ENCODE data around the gene PRDM11. TPM values are rescaled to one million over a fixed set of nuclear protein-coding genes. Genes with fewer than 3 reads are reported as not detected.

The PRDM11 gene
- total and polyA plus RNA-seq, 2 donors from 2014 or later = 2.9 to 22.5 TPM

- Histone ChIP-seq H3K4me3 (ENCODE audit: low read length in 3 of 3) (no peak overlapping the region), H3K9ac (ENCODE audit: low read length in 3 of 3) (no peak overlapping the region), H3K4me1 (ENCODE audit: control insufficient read depth in 2 of 3, insufficient read depth in 2 of 3, low read depth in 1 of 3, low read length in 3 of 3) (peaks cover 0 to 18% (median 12%) of the 10 kb centered on the region in 3 donors), H3K27ac (ENCODE audit: low read depth in 2 of 2, low read length in 2 of 2) (no peak overlapping the region), H3K36me3 (ENCODE audit: control insufficient read depth in 2 of 3, insufficient read depth in 3 of 3, low read length in 3 of 3) (no peaks in the 10 kb centered on the region), H3K27me3 (ENCODE audit: control insufficient read depth, insufficient read depth, low read length) (no peaks in the 10 kb centered on the region), H3K9me3 (ENCODE audit: control insufficient read depth in 2 of 3, insufficient read depth in 1 of 3, low read length in 3 of 3) (no peaks in the 10 kb centered on the region)
- DNase-seq (no peak), FAIRE-seq (no peak)
- no peak for TF ChIP-seq CTCF (IDR thresholded peaks at IDR 0.05; ENCODE audit: borderline replicate concordance, extremely low read depth, insufficient read depth)
- intact Hi-C loops (cut with DNase I) = no loop called here
These were observed 118.5 kb downstream of the PRDM11 start for GRCh38 chr11:45264839-45265515.

GRCh38 chr11:45265969-45266675 is 119.7 kb downstream of the PRDM11 start:
- Histone ChIP-seq H3K9ac (ENCODE audit: low read length in 3 of 3) (no peak overlapping the region), H3K27ac (ENCODE audit: low read depth in 2 of 2, low read length in 2 of 2) (no peak overlapping the region), H3K4me3 (ENCODE audit: low read length in 3 of 3) (no peak overlapping the region), H3K36me3 (ENCODE audit: control insufficient read depth in 2 of 3, insufficient read depth in 3 of 3, low read length in 3 of 3) (no peaks in the 10 kb centered on the region), H3K4me1 (ENCODE audit: control insufficient read depth in 2 of 3, insufficient read depth in 2 of 3, low read depth in 1 of 3, low read length in 3 of 3) (peaks cover 0 to 18% (median 9%) of the 10 kb centered on the region in 3 donors), H3K27me3 (ENCODE audit: control insufficient read depth, insufficient read depth, low read length) (no peaks in the 10 kb centered on the region), H3K9me3 (ENCODE audit: control insufficient read depth in 2 of 3, insufficient read depth in 1 of 3, low read length in 3 of 3) (no peaks in the 10 kb centered on the region)
- FAIRE-seq = no peak
- no peak for TF ChIP-seq CTCF (IDR thresholded peaks at IDR 0.05; ENCODE audit: borderline replicate concordance, extremely low read depth, insufficient read depth)
- DNase-seq = no peak
- intact Hi-C loops (cut with DNase I) = no loop called here

GRCh38 chr11:45266676-45267020 is 120.2 kb downstream of the PRDM11 start:
- Histone ChIP-seq H3K9me3 (ENCODE audit: control insufficient read depth in 2 of 3, insufficient read depth in 1 of 3, low read length in 3 of 3) (no peaks in the 10 kb centered on the region), H3K9ac (ENCODE audit: low read length in 3 of 3) (no peak overlapping the region), H3K36me3 (ENCODE audit: control insufficient read depth in 2 of 3, insufficient read depth in 3 of 3, low read length in 3 of 3) (no peaks in the 10 kb centered on the region), H3K4me1 (ENCODE audit: control insufficient read depth in 2 of 3, insufficient read depth in 2 of 3, low read depth in 1 of 3, low read length in 3 of 3) (peaks cover 0 to 18% (median 9%) of the 10 kb centered on the region in 3 donors), H3K27me3 (ENCODE audit: control insufficient read depth, insufficient read depth, low read length) (no peaks in the 10 kb centered on the region), H3K27ac (ENCODE audit: low read depth in 2 of 2, low read length in 2 of 2) (no peak overlapping the region), H3K4me3 (ENCODE audit: low read length in 3 of 3) (no peak overlapping the region)
- FAIRE-seq = no peak
- DNase-seq = peak in 2 of 5 donors; percentile 25 to 36
- intact Hi-C loops (cut with DNase I) = no loop called here
- no peak for TF ChIP-seq CTCF (IDR thresholded peaks at IDR 0.05; ENCODE audit: borderline replicate concordance, extremely low read depth, insufficient read depth)
